Measurements from ENCODE around the gene GMDS. TPM values are rescaled to one million over a fixed set of nuclear protein-coding genes. Genes with fewer than 3 reads are reported as not detected.

Gene GMDS
- total and polyA plus RNA-seq, 2 of the 13 experiments (the other 11 are each of a cell fraction or from before 2014, with no cell fraction given) = 64.4 to 112 TPM

DNA sequence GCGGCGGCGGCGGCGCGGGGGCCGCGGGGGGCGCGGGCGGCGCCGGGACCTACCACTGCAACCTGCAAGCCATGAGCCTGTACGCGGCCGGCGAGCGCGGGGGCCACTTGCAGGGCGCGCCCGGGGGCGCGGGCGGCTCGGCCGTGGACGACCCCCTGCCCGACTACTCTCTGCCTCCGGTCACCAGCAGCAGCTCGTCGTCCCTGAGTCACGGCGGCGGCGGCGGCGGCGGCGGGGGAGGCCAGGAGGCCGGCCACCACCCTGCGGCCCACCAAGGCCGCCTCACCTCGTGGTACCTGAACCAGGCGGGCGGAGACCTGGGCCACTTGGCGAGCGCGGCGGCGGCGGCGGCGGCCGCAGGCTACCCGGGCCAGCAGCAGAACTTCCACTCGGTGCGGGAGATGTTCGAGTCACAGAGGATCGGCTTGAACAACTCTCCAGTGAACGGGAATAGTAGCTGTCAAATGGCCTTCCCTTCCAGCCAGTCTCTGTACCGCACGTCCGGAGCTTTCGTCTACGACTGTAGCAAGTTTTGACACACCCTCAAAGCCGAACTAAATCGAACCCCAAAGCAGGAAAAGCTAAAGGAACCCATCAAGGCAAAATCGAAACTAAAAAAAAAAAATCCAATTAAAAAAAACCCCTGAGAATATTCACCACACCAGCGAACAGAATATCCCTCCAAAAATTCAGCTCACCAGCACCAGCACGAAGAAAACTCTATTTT is 633.7 kb downstream of the GMDS start (continued):
- peak; percentile 35; the same call in 1 of the 2 replicates for TF ChIP-seq TFDP2 (CRISPR knock-in tag; IDR thresholded peaks at IDR 0.05)
- TF ChIP-seq MXD3 (CRISPR knock-in tag; IDR thresholded peaks at IDR 0.05) = peak; percentile 57; the same call in 1 of the 2 replicates
- peak; percentile 25; the same call in 1 of the 2 replicates for TF ChIP-seq SRY (CRISPR knock-in tag; IDR thresholded peaks at IDR 0.05)
- TF ChIP-seq TFE3 (CRISPR knock-in tag; IDR thresholded peaks at IDR 0.05) = no peak
- TF ChIP-seq ZMYM2 (CRISPR knock-in tag; IDR thresholded peaks at IDR 0.05) = 0 out of 2 replicates have a peak, but pooled peaks have one; percentile 36
- TF ChIP-seq ZNF253 (CRISPR knock-in tag; IDR thresholded peaks at IDR 0.05; ENCODE audit: borderline replicate concordance) = peak; percentile 59; the same call in 1 of the 2 replicates
- TF ChIP-seq AGO2 (optimal IDR thresholded peaks at IDR 0.05; ENCODE audit: low read depth, low read length) = peak; percentile 90
- peak; percentile 29; the same call in 1 of the 2 replicates for TF ChIP-seq KMT2A (CRISPR knock-in tag; IDR thresholded peaks at IDR 0.05)
- no peak for TF ChIP-seq SMC3 (IDR thresholded peaks at IDR 0.05; ENCODE audit: low read length)
- 0 out of 2 replicates have a peak, but pooled peaks have one; percentile 67 for TF ChIP-seq GZF1 (CRISPR knock-in tag; IDR thresholded peaks at IDR 0.05)
- TF ChIP-seq, protein P1, sequence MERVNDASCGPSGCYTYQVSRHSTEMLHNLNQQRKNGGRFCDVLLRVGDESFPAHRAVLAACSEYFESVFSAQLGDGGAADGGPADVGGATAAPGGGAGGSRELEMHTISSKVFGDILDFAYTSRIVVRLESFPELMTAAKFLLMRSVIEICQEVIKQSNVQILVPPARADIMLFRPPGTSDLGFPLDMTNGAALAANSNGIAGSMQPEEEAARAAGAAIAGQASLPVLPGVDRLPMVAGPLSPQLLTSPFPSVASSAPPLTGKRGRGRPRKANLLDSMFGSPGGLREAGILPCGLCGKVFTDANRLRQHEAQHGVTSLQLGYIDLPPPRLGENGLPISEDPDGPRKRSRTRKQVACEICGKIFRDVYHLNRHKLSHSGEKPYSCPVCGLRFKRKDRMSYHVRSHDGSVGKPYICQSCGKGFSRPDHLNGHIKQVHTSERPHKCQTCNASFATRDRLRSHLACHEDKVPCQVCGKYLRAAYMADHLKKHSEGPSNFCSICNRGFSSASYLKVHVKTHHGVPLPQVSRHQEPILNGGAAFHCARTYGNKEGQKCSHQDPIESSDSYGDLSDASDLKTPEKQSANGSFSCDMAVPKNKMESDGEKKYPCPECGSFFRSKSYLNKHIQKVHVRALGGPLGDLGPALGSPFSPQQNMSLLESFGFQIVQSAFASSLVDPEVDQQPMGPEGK (CRISPR knock-in tag; IDR thresholded peaks at IDR 0.05) = no peak; the same call in none of the 2 replicates
- TF ChIP-seq KAT7 (CRISPR knock-in tag; IDR thresholded peaks at IDR 0.05; ENCODE audit: borderline replicate concordance) = 0 out of 2 replicates have a peak, but pooled peaks have one; percentile 55
- TF ChIP-seq CEBPZ (IDR thresholded peaks at IDR 0.05; ENCODE audit: low read length) = no peak
- 0 out of 2 replicates have a peak, but pooled peaks have one; percentile 24 for TF ChIP-seq DMAP1 (CRISPR knock-in tag; IDR thresholded peaks at IDR 0.05)
- TF ChIP-seq KMT2B (CRISPR knock-in tag; IDR thresholded peaks at IDR 0.05) = 0 out of 2 replicates have a peak, but pooled peaks have one; percentile 27
- peak; percentile 35; the same call in 1 of the 2 replicates for TF ChIP-seq PHF8 (CRISPR knock-in tag; IDR thresholded peaks at IDR 0.05)
- no peak for TF ChIP-seq MIXL1 (CRISPR knock-in tag; IDR thresholded peaks at IDR 0.05)
- 0 out of 2 replicates have a peak, but pooled peaks have one; percentile 41 for TF ChIP-seq ZNF225 (CRISPR knock-in tag; IDR thresholded peaks at IDR 0.05)
- TF ChIP-seq ZNF556 (CRISPR knock-in tag; IDR thresholded peaks at IDR 0.05; ENCODE audit: borderline replicate concordance) = 0 out of 2 replicates have a peak, but pooled peaks have one; percentile 30
- TF ChIP-seq MTF2 (CRISPR knock-in tag; IDR thresholded peaks at IDR 0.05; ENCODE audit: borderline replicate concordance) = peak; percentile 90; the same call in 1 of the 2 replicates
- no peak for TF ChIP-seq IRF2 (CRISPR knock-in tag; IDR thresholded peaks at IDR 0.05)
- no peak for TF ChIP-seq LCORL (IDR thresholded peaks at IDR 0.05)
- no peak for TF ChIP-seq LCORL (CRISPR knock-in tag; IDR thresholded peaks at IDR 0.05)
